MCF 10A (cell line): Measurements from ENCODE around the gene LEMD1. TPM values are rescaled to one million over a fixed set of nuclear protein-coding genes. Genes with fewer than 3 reads are reported as not detected.

Source experiments
- BruUV-seq: library from RNA; stranded (reverse); fragments of 400-500 nt; replicated peaks from 2 replicates; lab custom pipeline; 2021; lab: Mats Ljungman, UMichigan
- CTCF ChIA-PET: fragments of 300-600 bp; sonication (Branson Sonifier 250); formaldehyde crosslinking; extraction: SDS; loops from one replicate; lab custom pipeline; 2021; ENCODE audit warnings: antibody characterized with exemption, inconsistent platforms; lab: Yijun Ruan, JAX
- POLR2A ChIA-PET: fragments of 300-600, 350-650 bp; sonication (Branson Sonifier 250); formaldehyde crosslinking; extraction: SDS; loops from one replicate; lab custom pipeline; 2020; ENCODE audit warnings: antibody characterized with exemption, inconsistent platforms; lab: Yijun Ruan, JAX
- DNase-seq: peaks from one replicate; pipeline ENCODE4 v3.0.0-alpha.2; 2018; ENCODE audit not compliant: unreplicated experiment
- H3K27ac Mint-ChIP-seq: one replicate; pipeline ENCODE4 v1.8.0; 2022; ENCODE audit warnings: mild to moderate bottlenecking, low read depth, mixed read lengths; ENCODE audit not compliant: unreplicated experiment
- H3K27me3 Mint-ChIP-seq: one replicate; pipeline ENCODE4 v1.8.0; 2022; ENCODE audit warnings: mixed read lengths; ENCODE audit not compliant: insufficient read depth, unreplicated experiment
- H3K36me3 Mint-ChIP-seq: one replicate; pipeline ENCODE4 v1.8.0; 2022; ENCODE audit warnings: mild to moderate bottlenecking, moderate library complexity, mixed read lengths; ENCODE audit not compliant: insufficient read depth, unreplicated experiment
- H3K4me1 Mint-ChIP-seq: one replicate; pipeline ENCODE4 v1.8.0; 2022; ENCODE audit warnings: mixed read lengths; ENCODE audit not compliant: insufficient read depth, unreplicated experiment
- H3K4me3 Mint-ChIP-seq: one replicate; pipeline ENCODE4 v1.8.0; 2022; ENCODE audit warnings: mild to moderate bottlenecking, moderate library complexity, mixed read lengths; ENCODE audit not compliant: unreplicated experiment
- H3K9me3 Mint-ChIP-seq: one replicate; pipeline ENCODE4 v1.8.0; 2022; ENCODE audit warnings: mixed read lengths; ENCODE audit not compliant: unreplicated experiment
- intact Hi-C: fragments of 100-400 bp; cut with micrococcal nuclease; formaldehyde crosslinking; loops from 2 replicates; pipeline ENCODE4 v1.14.1; 2022
- total RNA-seq: library from RNA; stranded (reverse); gene quantifications from 2 replicates; pipeline ENCODE4 v1.2.3, GENCODE V29; 2022
- TF ChIP-seq, protein P1 (sequence below): fragments of 200-600 bp; IDR thresholded peaks from one replicate; pipeline ENCODE4 v1.8.0; 2022; ENCODE audit warnings: antibody characterized with exemption, mild to moderate bottlenecking; ENCODE audit not compliant: unreplicated experiment

LEMD1 gene
- total RNA-seq, 1 experiment from 2014 or later: 1.4 TPM

DNA sequence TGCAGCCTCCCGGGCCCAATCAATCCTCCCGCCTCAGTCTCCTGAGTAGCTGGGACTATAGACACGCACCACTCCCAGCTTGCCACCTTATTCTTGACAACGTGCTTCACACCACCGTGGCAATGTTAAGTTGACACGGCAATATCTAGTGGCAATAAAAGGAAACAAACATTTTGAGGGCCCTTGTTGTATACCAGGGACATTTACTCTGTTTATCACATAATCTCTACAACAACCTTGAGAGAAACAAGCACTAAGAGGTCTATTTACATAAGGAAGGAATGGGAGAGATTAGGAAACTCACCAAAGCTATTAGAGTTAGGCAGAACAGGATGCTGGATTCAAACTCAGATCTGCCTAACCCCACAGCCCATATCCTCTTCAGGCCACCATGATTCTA, 68.2 kb downstream of the LEMD1 start:
- H3K27ac Mint-ChIP-seq: no peak overlapping the region

DNA sequence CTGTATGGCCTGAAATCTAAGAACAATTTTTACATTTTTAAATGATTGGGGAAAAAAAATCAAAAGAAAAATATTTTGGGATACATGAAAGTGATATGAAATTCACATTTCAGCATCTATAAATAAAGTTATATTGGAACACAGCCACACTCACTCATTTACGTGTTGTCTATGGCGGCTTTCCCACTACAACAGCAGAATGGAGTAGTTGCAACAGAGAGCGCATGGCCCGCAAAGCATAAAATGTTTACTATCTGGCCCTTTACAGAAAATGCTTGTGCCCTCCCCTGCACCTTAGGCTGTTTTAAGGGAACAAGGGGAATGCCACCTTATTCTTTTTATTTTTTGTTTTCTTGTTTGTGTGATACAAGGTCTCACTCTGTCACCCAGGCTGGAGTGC, 68.7 kb downstream of the LEMD1 start:
- TF ChIP-seq, protein P1, sequence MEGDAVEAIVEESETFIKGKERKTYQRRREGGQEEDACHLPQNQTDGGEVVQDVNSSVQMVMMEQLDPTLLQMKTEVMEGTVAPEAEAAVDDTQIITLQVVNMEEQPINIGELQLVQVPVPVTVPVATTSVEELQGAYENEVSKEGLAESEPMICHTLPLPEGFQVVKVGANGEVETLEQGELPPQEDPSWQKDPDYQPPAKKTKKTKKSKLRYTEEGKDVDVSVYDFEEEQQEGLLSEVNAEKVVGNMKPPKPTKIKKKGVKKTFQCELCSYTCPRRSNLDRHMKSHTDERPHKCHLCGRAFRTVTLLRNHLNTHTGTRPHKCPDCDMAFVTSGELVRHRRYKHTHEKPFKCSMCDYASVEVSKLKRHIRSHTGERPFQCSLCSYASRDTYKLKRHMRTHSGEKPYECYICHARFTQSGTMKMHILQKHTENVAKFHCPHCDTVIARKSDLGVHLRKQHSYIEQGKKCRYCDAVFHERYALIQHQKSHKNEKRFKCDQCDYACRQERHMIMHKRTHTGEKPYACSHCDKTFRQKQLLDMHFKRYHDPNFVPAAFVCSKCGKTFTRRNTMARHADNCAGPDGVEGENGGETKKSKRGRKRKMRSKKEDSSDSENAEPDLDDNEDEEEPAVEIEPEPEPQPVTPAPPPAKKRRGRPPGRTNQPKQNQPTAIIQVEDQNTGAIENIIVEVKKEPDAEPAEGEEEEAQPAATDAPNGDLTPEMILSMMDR: no peak
- POLR2A ChIA-PET: interaction anchor here (1.0 to 2.5 kb wide), 7 partner anchors 9 to 132 kb away, joined by 3 to 24 read pairs (median 4); no protein-coding TSS in a partner anchor
- CTCF ChIA-PET: interaction anchor here (0.6 to 17.4 kb wide), 39 partner anchors 9 to 429 kb away, joined by 3 to 393 read pairs (median 6); partner anchors contain the start of gene LEMD1
- H3K27ac Mint-ChIP-seq: no peak overlapping the region
- peaks cover 20% of the 10 kb centered on the region for H3K4me1 Mint-ChIP-seq
- H3K4me3 Mint-ChIP-seq: no peak overlapping the region
- intact Hi-C loops: no loop called here
- no peak for DNase-seq
- H3K9me3 Mint-ChIP-seq: no peaks in the 10 kb centered on the region
- peaks cover 11% of the 10 kb centered on the region for H3K27me3 Mint-ChIP-seq
- BruUV-seq: no TSS peak
- no peaks in the 10 kb centered on the region for H3K36me3 Mint-ChIP-seq

More for the DNA sequence above, 68.2 kb downstream of the LEMD1 start:
- TF ChIP-seq, protein P1: no peak
- peaks cover 18% of the 10 kb centered on the region for H3K4me1 Mint-ChIP-seq
- H3K27me3 Mint-ChIP-seq: peaks cover 15% of the 10 kb centered on the region
- no peak overlapping the region for H3K4me3 Mint-ChIP-seq
- no peaks in the 10 kb centered on the region for H3K9me3 Mint-ChIP-seq
- ChIA-PET POLR2A (interaction anchor here (0.6 to 2.5 kb wide), 14 partner anchors 11 to 171 kb away, joined by 3 to 24 read pairs (median 4); no protein-coding TSS in a partner anchor), CTCF (interaction anchor here (0.6 to 17.4 kb wide), 71 partner anchors 8 to 1381 kb away, joined by 3 to 393 read pairs (median 5); partner anchors contain the start of genes CDK18, LEMD1, NUAK2 and TMCC2)
- no peaks in the 10 kb centered on the region for H3K36me3 Mint-ChIP-seq
- no peak for DNase-seq
- BruUV-seq: no TSS peak
- intact Hi-C loops: loop anchor here (1.0 to 2.0 kb wide), 5 partner anchors 21 to 171 kb away; no protein-coding TSS in a partner anchor

DNA sequence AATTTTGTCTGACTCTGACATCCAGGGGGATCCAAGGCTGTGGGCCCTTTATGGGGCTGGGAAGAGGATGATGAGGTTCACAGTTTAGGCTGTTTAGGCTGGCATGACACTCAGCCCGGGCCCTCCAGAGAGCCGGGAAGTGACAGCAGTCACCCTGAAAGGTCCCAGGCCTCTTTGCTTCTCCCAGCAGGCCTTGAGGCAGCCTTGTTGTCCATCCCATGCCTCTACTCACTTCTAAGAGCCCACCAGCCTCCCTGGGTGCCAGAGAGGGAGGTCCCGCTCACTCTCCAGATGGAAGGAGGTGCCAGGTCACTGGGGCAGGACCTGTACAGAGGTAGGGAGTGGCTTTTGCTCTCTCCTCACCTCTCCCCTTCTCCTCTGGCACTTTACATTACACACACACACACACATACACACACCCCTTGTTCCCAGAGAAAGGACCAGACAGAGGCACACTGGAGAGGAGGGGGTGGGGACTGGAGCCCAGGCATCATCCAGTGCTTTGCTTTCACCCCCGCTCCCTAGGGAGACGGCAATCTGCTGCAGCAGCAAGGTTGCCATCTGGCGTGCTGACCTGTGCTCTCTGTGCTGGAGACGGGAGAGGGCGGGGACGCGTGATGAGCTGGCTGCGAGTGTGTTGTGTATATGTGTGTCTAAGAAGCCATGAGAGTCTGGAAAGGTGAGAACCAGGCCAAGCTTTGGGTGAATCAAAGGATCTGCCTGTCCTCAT, 69.7 kb downstream of the LEMD1 start:
- POLR2A ChIA-PET: interaction anchor here (0.6 to 2.5 kb wide), 8 partner anchors 9 to 133 kb away, joined by 3 to 24 read pairs (median 4); no protein-coding TSS in a partner anchor
- TF ChIP-seq, protein P1: peak; percentile 35
- Mint-ChIP-seq H3K36me3 (no peaks in the 10 kb centered on the region), H3K27ac (peak overlapping the region; percentile 11), H3K27me3 (peaks cover under 1% of the 10 kb centered on the region), H3K9me3 (no peaks in the 10 kb centered on the region), H3K4me1 (peaks cover 20% of the 10 kb centered on the region), H3K4me3 (no peak overlapping the region)
- BruUV-seq: no TSS peak
- DNase-seq: peak; percentile 74
- CTCF ChIA-PET: interaction anchor here (0.6 to 17.4 kb wide), 26 partner anchors 14 to 395 kb away, joined by 3 to 393 read pairs (median 4); partner anchors contain the start of gene NUAK2
- intact Hi-C loops: loop anchor here (1.0 kb wide), 1 partner anchor 17 kb away; no protein-coding TSS in a partner anchor

- Mint-ChIP-seq H3K9me3 (no peaks in the 10 kb centered on the region), H3K27me3 (no peaks in the 10 kb centered on the region), H3K4me1 (peaks cover 20% of the 10 kb centered on the region), H3K27ac (no peak overlapping the region), H3K4me3 (no peak overlapping the region), H3K36me3 (no peaks in the 10 kb centered on the region)
- ChIA-PET CTCF (interaction anchor here (0.5 to 17.4 kb wide), 15 partner anchors 13 to 250 kb away, joined by 3 to 393 read pairs (median 5); no protein-coding TSS in a partner anchor), POLR2A (interaction anchor here (0.6 kb wide), 1 partner anchor 79 kb away, joined by 3 read pairs; no protein-coding TSS in a partner anchor)
- intact Hi-C loops: no loop called here
- TF ChIP-seq, protein P1: no peak
- no peak for DNase-seq
- no TSS peak for BruUV-seq
Observed at GRCh38 chr1:205350691-205351141, 71.1 kb downstream of the LEMD1 start.
